Stimulated activated CD4-positive, alpha-beta T cell treated with anti-CD3 and anti-CD28 coated beads, Interleukin-1b, Interleukin-23, amount 100 ng/mL, for 48 hours (primary cell): ENCODE data around the gene CCDC87.
"Not testable (repeated sequence)": the region's sequence is repeated elsewhere in the genome, so short reads cannot be mapped to it uniquely, and the experiment has no call there.

ENCODE experiments used
- DNase-seq: peaks from one replicate; pipeline ENCODE4 v3.0.0-alpha.2; 2020

CCDC87 gene

DNA sequence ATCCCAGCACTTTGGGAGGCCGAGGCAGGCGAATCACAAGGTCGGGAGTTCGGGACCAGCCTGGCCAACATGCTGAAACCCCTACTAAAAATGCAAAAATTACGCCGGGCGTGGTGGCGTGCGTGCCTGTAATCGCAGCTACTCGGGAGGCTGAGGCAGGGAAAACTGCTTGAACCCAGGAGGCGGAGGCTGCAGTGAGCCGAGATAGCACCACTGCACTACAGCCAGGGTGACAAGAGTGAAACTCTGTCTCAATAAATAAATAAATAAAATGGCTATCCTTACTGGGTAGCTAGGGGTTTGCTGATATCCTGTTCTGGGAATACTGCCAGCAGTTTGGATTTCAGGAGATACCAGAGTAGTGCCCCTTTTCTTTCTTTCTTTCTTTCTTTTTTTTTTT is 21.2 kb upstream of the CCDC87 start:
- no peak for DNase-seq

DNA sequence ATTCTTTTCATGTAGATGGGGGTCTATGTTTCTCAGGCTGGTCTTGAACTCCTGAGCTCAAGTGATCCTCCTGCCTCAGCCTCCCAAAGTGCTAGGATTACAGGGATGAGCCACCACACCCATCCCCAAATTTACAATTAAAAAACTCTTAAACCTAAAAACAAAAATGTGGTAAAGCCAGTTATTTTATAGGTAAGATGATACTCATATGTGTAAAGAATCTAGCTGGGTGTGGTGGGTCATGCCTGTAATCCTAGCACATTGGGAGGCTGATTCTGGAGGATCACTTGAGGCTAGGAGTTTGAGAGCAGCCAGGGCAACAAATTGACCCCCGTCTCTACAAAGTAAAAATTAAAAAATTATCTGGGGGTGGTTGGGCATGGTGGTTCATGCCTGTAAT is 19.6 kb upstream of the CCDC87 start:
- no peak for DNase-seq

DNA sequence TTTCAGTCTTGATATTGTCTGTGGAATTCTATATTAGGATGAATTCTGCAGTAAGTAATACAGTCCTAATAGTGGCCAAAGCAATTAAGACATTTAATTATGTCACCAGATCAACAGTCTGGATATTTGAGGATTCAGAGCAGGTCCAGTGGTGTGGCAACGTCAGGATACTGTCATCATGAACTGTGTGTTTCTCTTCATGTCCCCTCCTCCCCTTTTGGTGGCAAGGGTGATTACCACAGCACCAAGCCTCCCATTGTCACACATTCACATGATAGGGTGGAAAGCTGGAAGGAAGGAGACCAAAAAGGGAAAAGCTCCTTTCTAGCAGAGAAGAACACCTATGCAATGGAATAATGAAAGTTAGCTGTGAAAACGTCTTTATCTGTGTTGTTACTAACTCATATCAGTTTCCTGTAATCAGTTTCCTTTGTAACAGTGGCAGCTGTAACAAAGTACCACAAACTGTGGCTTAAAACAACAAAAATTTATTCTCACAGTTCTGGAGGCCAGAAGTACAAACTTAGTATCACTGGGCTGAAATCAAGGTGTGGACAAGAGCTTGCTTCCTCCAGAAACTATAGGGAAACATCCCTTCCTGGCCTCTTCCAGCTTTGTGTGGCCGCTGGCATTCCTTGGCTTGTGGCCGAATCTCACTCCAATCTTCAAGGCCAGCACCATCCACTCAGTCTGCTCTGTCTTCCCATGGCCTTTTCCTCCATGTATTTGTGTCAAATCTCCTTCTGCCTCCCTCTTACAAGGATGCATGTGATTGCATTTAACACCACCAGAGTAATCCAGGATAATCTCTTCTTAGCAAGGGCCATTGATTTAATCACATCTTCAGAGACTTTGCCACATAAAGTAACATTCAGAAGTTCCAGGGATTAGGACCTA is 17.1 kb upstream of the CCDC87 start:
- DNase-seq: no peak

DNA sequence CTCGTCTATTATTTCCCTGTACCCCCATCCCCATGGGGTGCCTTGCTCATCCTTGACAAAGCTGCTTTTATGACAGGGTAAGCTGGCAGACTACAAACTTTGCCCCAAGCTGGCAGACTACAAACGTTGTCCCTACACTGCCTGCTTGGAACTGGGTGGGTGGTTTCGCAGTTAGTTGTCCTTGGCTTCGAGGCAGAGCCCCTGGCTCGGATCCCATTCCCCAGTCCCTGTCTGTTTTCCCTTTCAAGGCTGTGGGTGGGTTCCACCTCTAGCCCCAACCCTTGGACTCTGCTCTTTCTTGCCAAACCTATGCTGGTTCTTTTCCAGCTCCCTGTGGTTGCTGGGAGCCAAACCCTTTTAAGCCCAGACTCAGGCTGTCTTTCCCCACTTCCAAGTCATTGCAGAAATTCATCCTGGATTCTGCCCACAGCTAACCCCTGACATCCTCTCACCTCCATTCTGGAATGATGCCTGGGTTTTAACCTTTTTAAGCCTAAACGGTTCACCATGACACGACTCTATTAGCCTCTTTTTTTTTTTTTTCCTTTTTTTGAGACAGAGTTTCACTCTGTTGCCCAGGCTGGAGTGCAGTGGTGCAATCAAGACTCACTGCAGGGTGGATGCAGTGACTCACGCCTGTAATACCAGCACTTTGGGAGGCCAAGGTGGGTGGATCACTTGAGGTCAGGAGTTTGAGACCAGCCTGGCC is 14.4 kb upstream of the CCDC87 start:
- no peak for DNase-seq

DNA sequence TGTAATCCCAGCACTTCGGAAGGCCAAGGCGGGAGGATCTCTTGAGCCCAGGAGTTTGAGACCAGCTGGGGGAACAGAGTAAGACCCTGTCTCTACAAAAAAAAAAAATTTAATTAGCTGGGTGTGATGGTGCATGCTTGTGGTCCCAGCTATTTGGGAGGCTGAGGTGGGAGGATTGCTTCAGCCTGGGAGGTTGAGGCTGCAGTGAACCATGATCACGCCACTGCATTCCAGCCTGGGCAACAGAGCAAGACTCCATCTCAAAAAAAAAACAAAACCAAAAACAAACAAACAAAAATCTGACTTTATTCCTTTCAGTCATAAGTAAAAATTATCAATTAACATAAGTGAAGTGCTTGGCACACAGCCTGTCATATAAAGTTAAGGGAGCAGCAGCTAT is 13.7 kb upstream of the CCDC87 start:
- not testable (repeated sequence) for DNase-seq

DNA sequence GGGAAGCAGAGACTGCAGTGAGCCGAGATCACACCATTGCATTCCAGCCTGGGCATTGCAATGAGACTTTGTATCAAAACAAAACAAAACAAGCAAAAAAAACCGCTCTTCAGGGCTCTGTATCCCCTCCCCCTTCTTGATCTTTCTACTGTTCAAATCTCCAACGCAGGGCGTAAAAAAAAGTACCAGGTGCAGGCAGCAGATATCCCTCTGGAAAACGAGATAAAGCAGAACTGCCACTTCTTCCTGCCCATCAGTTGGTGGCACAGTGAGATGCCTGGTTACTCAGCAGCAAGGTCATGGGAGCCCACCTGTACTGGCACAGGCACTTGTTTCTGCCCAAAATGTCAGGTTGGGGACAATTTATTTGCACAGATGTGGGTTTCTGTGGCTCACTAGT is 11.3 kb upstream of the CCDC87 start:
- DNase-seq: no peak

DNA sequence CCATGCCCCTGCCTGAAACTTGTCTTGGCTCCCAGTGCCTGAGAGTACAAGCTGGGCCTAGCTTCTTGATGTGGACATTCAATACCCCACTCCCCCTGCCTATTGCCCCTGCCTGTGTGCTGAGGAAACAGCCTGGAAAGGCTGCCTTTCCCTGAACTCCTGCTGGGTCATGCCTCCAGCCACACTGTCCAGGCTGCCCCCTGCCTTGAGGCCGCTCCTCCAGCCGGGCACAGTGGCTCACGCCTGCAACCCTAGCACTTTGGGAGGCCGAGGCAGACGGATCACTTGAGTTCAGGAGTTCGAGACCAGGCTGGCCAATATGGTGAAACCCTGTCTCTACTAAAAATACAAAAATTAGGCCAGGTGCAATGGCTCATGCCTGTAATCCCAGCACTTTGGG is 10.2 kb upstream of the CCDC87 start:
- DNase-seq: no peak

DNA sequence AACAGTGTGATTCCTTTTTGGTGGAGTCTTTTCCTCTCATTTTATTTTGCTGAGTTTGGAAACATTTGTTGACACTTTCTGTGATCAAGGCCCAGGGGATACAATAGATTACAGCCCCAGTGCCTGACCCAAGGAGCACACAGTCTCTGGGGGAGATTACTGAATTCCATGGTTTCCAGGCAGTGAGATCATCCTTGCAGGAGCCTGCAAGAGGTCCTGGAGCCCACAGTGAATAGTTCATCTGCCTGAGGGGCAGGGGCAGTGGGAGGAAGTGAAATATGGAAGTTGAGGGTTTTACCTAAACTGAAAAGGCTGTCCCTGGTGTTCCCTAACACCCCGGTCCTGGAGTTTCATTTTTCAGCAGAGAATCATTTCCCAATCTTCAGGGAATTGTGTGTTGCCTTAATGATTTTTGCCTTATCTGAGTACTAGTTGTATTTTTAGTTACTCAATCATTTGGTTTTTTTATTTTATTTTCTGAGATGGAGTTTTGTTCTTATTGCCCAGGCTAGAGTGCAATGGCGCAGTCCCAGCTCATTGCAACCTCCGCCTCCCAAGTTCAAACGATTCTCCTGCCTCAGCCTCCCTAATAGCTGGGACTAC is 7.9 kb upstream of the CCDC87 start:
- no peak for DNase-seq

DNA sequence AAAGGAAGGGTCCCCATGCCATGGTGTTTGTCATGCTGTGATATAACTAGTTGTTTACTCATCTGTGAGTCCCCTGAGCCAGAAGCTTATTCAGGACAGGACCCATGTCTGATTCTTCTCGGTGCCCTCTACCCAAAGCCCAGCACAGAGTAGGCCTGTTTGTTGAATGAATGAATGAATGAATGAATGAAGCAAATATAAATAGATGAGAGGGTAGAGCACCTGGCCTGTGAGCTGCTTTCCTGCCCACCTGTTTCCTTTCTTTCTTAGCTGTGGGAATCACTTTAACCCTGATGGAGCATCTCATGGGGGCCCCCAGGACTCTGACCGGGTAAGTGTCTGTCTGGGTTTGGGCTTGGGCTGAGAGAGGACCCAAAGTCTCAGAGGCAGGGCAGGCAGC is 7.4 kb upstream of the CCDC87 start:
- no peak for DNase-seq

DNA sequence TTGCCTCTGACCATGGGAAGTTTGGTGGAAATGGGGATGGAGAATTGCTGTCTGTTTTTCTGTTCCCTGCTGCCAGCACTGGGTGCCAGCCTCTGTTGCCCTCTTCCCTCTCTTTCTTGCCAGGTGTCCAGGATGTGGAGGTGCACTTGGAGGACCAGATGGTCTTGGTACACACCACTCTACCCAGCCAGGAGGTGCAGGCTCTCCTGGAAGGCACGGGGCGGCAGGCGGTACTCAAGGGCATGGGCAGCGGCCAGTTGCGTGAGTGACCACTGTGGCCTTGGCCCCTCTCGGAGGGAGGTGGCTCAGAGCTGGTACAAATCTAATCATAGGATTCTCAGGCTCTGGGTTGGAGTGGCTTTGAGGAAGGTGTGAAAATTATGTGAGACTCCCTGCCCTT is 6.1 kb upstream of the CCDC87 start:
- no peak for DNase-seq

DNA sequence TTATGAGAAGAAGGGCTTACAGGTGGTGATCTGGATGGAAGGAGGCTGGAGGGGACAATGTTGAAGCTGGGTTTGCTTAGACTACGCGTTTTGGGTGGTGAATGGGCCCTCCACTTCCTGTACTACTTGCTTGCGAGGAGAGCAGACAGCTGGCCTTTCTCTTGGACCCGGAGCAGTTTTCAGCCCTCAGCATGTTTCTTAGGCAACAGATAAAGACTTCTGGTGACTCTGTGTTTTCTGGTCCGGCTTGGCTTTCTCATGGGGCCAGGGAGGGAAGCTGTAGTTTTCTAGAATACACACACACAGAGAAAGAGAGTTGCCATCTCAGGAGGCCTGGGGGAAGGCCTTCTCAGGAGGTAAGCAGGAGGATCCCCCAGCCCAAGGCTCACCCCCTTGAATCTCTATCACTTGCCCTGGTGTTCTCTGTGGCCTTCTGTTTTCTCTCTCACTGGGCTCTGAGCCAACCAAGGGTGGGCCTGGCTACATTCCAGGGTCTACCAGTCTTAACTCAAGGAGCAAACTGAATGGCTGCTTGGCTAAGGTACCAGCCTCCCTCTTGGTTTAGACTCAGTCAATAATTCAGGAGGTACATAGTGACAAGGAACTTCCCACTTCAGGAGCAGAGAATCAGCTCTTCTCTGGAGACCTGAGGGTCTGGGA is 2.5 kb upstream of the CCDC87 start:
- DNase-seq: peak; percentile 6

DNA sequence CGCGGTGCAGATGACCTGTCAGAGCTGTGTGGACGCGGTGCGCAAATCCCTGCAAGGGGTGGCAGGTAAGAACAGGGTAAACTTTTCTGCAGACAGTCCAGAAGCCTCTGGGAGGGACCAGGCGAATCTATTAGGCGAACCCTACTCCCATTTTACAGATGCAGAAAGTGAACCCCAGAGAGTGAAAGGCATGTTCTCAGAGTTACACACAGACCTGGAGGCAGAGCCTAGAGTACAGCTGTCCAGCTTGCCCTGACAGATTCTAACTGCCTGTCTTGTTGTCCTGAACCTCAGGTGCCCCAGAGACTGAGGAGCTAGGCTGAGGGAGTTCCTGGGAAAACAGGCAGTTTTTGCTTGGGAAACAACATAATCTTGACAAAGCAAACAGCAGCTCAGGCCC is 787 bp upstream of the CCDC87 start:
- no peak for DNase-seq

DNA sequence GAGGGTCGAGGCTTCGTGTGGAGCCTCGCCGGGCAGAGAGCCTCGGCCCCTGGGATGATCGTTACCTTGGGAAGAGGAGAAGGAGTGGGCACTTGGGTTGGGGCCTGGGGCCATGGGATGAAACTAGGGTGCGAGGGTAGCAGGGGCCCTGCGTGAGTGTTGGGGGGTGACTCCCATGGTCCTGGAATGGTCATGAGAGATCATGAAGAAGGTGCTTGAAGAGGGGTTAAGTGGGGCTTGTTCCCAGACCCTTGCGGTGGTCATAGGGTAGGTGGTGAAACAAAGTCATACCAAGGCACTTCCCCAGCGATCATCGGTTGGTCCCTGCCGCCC is 406 bp upstream of the CCDC87 start:
- no peak for DNase-seq

DNA sequence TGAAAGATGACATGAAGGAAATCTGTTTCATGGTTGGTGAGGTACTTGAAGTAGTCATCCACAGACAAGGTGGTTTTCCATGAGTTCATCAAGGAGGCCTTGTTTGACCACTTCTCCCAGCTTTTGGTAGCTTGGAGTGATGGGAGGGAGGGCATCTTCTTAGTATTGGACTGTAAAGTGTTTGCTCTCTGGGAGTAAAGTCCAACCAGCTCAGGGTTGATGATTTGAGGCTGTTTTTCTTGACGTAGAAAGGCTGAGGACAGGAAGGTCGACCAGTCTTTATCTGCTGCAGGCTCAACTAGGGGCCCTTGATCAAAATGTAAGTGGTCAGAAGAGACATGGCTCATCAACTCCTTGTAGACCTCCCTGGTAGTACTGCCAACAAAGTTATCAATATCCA is 1.7 kb downstream of the CCDC87 start:
- DNase-seq: no peak

DNA sequence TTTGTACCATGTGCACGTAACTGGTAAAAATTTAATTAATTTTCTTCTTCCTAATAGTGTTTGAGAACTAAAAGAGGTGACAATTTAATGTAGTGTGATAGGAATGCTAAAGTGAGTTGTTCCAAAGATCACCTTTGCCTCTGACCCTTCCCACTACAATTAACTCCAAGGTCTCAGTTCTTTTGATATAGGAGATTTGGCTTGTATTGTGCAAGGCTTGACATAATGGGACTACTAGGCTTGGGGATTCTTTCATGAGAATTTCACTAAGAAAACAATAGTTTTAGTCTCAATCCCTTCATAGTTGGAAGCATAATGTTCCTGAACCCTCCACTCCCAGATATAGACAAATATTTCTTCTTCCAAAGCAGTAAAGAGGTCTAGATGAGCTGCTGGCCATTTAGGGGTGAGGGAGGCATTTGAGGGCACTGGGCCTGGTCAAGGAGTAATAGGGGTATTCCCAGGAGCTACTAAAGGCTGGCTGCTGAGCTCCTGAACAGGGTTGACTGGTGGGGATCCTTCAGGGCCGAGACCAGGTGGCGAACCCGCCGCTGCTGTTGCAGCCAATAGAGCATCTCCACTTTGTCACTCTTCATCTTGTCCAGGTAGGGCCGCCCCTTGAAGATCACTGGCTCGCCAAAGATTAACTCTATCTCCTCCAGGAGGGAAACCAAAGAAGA is 2.7 kb downstream of the CCDC87 start:
- DNase-seq: no peak

DNA sequence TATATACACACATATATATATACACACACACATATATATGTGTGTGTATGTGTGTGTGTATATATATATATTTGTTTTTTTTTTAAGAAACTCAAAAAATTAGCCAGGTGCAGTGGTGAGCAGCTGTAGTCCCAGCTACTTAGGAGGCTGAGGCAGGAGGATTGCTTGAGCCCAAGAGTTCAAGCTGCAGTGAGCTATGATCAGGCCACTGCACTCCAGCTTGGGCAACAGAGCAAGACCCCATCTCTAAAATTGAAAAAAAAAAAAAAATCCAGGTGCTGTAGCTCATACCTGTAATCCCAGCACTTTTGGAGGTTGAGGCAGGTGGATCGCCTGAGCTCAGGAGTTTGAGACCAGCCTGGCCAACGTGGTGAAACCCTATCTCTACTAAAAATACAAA is 3.5 kb downstream of the CCDC87 start:
- DNase-seq: not testable (repeated sequence)

DNA sequence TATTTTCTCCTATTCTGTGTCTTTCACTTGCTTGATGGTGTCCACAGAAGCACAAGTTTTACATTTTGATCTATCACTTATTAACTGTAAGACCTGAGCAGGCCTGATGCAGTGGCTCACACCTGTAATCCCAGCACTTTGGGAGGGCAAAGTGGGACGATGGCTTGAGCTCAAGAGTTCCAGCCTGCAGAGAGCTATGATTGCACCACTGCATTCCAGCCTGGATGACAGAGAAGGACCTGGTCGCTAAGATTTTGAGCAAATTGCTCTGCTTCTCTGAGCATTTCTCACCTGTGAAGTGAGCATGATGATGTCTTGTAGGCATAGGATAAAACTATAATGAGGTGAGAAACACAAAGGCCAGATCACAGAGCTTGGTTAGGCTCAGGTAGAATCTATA is 6.7 kb downstream of the CCDC87 start:
- DNase-seq: no peak

DNA sequence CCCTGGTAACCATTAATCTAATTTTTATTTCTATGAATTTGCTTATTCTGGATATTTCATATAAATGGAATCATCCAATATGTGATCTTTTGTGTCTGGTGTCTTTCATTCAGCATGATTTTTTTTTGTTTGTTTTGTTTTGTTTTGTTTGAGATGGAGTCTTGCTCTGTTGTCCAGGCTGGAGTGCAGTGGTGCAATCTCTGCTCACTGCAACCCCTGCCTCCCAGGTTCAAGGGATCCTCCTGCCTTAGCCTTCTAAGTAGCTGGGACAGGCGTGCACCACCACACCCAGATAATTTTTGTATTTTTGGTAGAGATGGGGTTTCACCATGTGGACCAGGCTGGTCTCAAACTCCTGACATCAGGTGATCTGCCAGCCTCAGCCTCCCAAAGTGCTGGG is 7.4 kb downstream of the CCDC87 start:
- DNase-seq: not testable (repeated sequence)

DNA sequence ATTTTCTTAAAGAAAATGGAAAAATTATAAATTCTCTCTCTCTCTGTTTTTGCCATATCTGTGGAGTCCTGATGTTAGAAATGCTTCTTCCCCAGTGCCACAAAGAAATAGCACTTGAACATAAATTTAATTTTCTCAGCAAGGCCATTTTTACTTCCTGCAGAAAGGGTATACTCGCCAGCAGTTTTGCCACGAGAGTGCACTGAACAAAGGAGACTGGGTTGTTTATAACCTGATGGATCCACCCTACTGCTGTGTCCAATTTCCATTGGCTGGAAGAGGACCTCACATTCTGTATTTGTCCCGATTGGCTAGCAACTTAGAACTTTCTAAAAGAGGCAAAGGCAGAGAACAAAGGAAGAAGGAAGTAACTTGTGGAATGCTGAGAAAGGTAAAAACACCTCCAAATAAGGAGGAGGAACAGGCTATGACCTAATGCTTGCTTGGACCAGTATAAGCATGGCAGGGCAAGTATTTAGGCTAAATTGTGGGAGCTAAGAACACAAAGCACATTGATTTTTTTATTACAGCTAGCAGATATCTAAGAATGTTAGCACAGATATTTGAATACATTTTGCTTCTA is 10.2 kb downstream of the CCDC87 start:
- DNase-seq: not testable (repeated sequence)

DNA sequence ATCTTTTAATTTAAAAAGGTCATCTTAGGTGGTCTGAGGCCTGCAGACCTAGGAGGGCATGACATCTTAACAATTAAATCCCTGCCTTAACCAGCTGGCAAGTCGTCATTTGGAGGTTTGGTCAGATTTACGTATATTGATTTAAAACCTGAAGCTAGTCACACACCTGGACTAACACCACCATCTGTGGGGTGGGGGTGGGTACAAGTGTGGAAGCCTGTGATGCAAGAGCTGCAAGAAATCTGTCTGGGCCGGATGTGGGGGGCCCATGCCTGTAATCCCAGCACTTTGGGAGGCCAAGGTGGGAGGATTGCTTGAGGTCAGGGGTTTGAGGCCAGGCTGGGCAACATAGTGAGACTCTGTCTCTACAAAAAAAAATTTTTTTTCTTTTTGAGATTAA is 11.6 kb downstream of the CCDC87 start:
- no peak for DNase-seq

DNA sequence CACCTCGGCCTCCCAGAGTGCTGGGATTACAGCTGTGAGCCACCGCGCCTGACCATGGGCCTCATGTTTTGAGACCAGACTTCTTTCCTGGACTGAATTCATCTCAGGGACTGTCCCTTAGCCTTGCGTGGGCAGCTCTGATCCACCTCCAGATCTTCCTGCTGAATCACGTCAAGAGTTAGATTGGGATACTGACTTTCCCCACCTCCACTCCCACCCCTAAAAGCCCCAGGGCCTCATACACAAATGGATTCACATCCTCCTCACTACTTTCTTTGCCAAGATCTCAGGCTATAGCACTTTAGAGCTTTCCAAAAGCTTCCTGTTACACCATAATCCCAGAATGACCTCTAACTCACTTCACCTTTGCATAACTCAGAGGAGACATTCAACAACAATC is 12.1 kb downstream of the CCDC87 start:
- no peak for DNase-seq

DNA sequence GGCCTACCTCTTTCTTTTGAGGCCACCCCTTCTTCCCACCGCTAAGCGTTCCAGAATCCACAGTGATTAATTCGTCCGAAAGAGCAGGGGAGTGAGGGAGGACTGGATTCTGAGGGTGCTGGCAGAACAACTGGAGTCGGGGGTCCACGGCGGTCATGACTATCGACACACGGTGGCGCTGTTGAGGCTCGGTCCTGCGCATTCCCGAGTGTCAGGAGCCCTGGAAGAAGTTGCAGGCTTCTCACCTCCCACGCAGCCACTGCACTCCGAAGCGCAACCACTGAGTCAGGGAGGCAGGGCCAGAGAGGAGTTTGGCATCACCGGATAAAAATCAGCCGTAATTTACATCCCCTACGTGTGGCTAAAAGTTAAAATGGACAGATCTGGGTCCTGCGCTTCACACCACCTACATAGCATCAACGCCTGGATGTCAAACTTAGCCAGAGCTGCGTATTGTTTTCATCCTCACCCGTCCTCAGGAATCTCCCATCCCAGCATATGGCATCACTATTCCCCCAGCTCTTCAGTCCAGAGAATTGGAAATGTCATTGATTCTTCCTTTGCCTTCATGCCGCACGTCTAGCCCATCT is 13.8 kb downstream of the CCDC87 start:
- DNase-seq: peak; percentile 83
